ENCODE results near the gene TSPAN18.

Gene TSPAN18

DNA sequence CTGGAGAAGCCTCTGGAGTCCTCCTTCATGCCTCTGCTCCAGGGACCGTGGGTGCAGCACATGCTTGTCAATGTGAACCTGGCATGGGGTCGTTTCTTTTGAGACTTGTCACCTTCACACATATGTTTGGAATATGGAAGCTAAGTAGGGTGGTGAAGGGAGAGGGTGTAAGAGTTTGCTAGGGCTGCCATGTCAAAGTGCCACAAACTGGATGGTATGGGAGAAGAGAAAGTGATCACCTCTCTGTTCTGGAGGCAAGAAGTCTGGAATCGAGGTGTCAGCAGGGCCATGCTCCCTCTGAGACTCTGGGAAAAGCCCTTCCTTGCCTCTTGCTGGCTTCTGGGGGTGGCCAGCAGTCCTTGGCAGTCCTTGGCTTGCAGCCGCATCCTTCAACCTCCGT is 8.7 kb upstream of the TSPAN18 start:
- Histone ChIP-seq H3K36me3 (ENCODE audit: insufficient read depth, low read length) (no peaks in the 10 kb centered on the region), H3K4me1 (ENCODE audit: insufficient read depth, low read length, severe bottlenecking) (no peaks in the 10 kb centered on the region), H3K27ac (ENCODE audit: low read depth, low read length, poor library complexity, severe bottlenecking) (no peak overlapping the region), H2AFZ (ENCODE audit: low read length) (no peak overlapping the region), H4K20me1 (ENCODE audit: insufficient read depth, low read length) (no peaks in the 10 kb centered on the region), H3F3A (ENCODE audit: insufficient read depth, low read length) (no peaks in the 10 kb centered on the region), H3K9me2 (ENCODE audit: low read depth, low read length) (no peaks in the 10 kb centered on the region), H3K9me3 (ENCODE audit: low read length) (no peaks in the 10 kb centered on the region), H3K79me2 (ENCODE audit: insufficient read depth, low read length) (no peaks in the 10 kb centered on the region), H3K4me3 (ENCODE audit: low read depth, low read length, poor library complexity, severe bottlenecking) (no peak overlapping the region), H3K4me2 (ENCODE audit: low read length) (no peak overlapping the region), H3K9ac (ENCODE audit: low read length) (no peak overlapping the region), H3K27me3 (ENCODE audit: insufficient read depth, low read length) (peaks cover 6% of the 10 kb centered on the region; the same call in 1 of the 2 replicates)
- TF ChIP-seq, protein P1, sequence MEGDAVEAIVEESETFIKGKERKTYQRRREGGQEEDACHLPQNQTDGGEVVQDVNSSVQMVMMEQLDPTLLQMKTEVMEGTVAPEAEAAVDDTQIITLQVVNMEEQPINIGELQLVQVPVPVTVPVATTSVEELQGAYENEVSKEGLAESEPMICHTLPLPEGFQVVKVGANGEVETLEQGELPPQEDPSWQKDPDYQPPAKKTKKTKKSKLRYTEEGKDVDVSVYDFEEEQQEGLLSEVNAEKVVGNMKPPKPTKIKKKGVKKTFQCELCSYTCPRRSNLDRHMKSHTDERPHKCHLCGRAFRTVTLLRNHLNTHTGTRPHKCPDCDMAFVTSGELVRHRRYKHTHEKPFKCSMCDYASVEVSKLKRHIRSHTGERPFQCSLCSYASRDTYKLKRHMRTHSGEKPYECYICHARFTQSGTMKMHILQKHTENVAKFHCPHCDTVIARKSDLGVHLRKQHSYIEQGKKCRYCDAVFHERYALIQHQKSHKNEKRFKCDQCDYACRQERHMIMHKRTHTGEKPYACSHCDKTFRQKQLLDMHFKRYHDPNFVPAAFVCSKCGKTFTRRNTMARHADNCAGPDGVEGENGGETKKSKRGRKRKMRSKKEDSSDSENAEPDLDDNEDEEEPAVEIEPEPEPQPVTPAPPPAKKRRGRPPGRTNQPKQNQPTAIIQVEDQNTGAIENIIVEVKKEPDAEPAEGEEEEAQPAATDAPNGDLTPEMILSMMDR (IDR thresholded peaks at IDR 0.05; ENCODE audit: low read length), result no peak
- TF ChIP-seq EZH2 (IDR thresholded peaks at IDR 0.05; ENCODE audit: borderline replicate concordance, low read length), result no peak

DNA sequence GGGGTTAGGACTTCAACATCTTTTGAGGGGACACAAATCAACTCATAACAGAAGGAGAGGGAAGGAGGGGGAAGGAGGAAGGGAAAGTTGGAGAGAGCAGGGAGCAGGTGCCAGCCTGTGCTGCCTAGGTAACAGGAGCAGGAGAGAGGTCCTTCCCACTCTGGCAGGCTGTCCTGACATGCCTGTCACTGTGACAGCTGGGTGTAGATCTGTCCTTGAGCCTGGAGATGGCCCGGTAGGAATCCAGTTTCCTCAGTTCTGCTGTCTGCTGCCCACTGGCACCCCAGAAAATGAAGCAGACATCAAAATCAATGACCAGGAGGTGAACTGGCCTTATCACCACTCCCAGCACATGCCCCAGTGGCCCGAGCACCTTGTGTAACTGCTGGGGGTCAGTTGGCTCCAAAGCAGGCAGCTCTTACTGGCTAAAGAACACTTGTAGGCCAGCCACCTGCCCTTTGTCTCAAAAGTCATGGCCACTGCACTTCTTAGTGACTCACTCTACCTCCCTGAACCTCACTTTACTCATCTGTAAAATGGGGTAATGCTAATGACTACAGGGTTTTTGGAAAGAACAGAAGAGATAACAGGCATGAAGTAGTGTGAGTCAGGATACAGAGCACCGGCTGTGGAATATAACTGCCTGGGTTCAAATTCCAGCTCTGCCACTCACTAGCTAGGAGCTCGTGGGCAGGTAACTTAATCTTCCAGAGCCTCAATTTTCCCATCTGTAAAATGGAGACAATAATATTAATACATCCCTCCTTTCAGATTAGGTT is 8.0 kb upstream of the TSPAN18 start:
- Histone ChIP-seq H3K27ac (ENCODE audit: low read depth, low read length, poor library complexity, severe bottlenecking) (no peak overlapping the region), H3K27me3 (ENCODE audit: insufficient read depth, low read length) (peaks cover 6% of the 10 kb centered on the region; the same call in 1 of the 2 replicates), H3K4me2 (ENCODE audit: low read length) (no peak overlapping the region), H3K36me3 (ENCODE audit: insufficient read depth, low read length) (no peaks in the 10 kb centered on the region), H4K20me1 (ENCODE audit: insufficient read depth, low read length) (no peaks in the 10 kb centered on the region), H2AFZ (ENCODE audit: low read length) (no peak overlapping the region), H3K9ac (ENCODE audit: low read length) (no peak overlapping the region), H3K79me2 (ENCODE audit: insufficient read depth, low read length) (no peaks in the 10 kb centered on the region), H3K4me1 (ENCODE audit: insufficient read depth, low read length, severe bottlenecking) (no peaks in the 10 kb centered on the region), H3F3A (ENCODE audit: insufficient read depth, low read length) (no peaks in the 10 kb centered on the region), H3K4me3 (ENCODE audit: low read depth, low read length, poor library complexity, severe bottlenecking) (no peak overlapping the region), H3K9me3 (ENCODE audit: low read length) (no peaks in the 10 kb centered on the region), H3K9me2 (ENCODE audit: low read depth, low read length) (no peaks in the 10 kb centered on the region)
- TF ChIP-seq, protein P1 (IDR thresholded peaks at IDR 0.05; ENCODE audit: low read length), result no peak
- TF ChIP-seq EZH2 (IDR thresholded peaks at IDR 0.05; ENCODE audit: borderline replicate concordance, low read length), result no peak

DNA sequence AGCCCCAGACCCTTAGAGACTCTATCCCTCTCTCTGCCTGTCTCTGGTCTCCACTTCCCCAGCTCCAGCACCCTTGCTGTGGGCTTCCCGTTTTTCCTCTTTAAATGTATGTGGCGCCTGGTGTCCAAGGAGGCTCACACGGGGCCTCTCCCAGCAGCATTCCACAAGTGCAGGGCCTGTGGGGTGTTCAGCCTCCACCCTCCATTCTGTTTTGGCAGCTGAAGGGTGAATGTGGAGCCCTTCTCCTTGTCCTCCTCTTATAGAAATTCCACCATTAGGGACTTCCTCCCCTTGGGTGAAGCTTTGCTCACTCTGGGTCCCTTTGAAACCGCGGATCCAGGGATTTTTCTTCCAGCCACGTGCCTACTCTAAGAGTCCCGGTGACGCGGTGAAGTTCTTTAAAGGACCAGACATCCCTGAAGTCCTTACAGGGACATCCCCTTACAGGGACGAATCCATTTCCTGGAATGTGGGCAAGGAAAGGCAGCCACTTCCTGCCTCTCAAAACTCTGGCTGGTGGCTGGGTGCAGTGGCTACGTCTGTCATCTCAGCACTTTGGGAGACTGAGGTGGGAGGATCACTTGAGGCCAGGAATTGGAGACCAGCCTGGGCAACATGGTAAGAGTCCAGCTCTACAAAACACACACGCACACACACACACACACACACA is 1.6 kb upstream of the TSPAN18 start:
- Histone ChIP-seq H3F3A (ENCODE audit: insufficient read depth, low read length) (no peaks in the 10 kb centered on the region), H2AFZ (ENCODE audit: low read length) (no peak overlapping the region), H3K79me2 (ENCODE audit: insufficient read depth, low read length) (no peaks in the 10 kb centered on the region), H3K4me2 (ENCODE audit: low read length) (no peak overlapping the region), H3K9me3 (ENCODE audit: low read length) (no peaks in the 10 kb centered on the region), H3K36me3 (ENCODE audit: insufficient read depth, low read length) (no peaks in the 10 kb centered on the region), H3K27ac (ENCODE audit: low read depth, low read length, poor library complexity, severe bottlenecking) (no peak overlapping the region), H4K20me1 (ENCODE audit: insufficient read depth, low read length) (no peaks in the 10 kb centered on the region), H3K27me3 (ENCODE audit: insufficient read depth, low read length) (peaks cover 3% of the 10 kb centered on the region; the same call in 1 of the 2 replicates), H3K4me1 (ENCODE audit: insufficient read depth, low read length, severe bottlenecking) (peaks cover 18% of the 10 kb centered on the region), H3K4me3 (ENCODE audit: low read depth, low read length, poor library complexity, severe bottlenecking) (no peak overlapping the region), H3K9me2 (ENCODE audit: low read depth, low read length) (no peaks in the 10 kb centered on the region), H3K9ac (ENCODE audit: low read length) (no peak overlapping the region)
- no peak for TF ChIP-seq EZH2 (IDR thresholded peaks at IDR 0.05; ENCODE audit: borderline replicate concordance, low read length)
- TF ChIP-seq, protein P1 (IDR thresholded peaks at IDR 0.05; ENCODE audit: low read length), result no peak

All from OCI-LY1 (cell line).